OCI-LY7 (cell line): ENCODE data around the gene DPM3. TPM values are rescaled to one million over a fixed set of nuclear protein-coding genes. Genes with fewer than 3 reads are reported as not detected.

Experiments used
- BruUV-seq: library from RNA; stranded (reverse); fragments of 400-500 nt; replicated peaks from 2 replicates; lab custom pipeline; 2021; lab: Mats Ljungman, UMichigan
- CTCF ChIA-PET: fragments of 300-600 bp; sonication (Branson Sonifier 250); formaldehyde crosslinking; loops from one replicate; lab custom pipeline; 2022; ENCODE audit warnings: antibody characterized with exemption; ENCODE audit not compliant: unreplicated experiment; lab: Charles Lee
- POLR2A ChIA-PET: fragments of 300-600 bp; sonication (Branson Sonifier 250); formaldehyde crosslinking; loops from one replicate; lab custom pipeline; 2022; ENCODE audit warnings: antibody characterized with exemption; lab: Charles Lee
- DNase-seq: peaks from one replicate; pipeline ENCODE4 v3.0.0-alpha.2; 2015; ENCODE audit warnings: low spot score
- H2AFZ ChIP-seq: fragments of 200-600 bp; sonication (generic), shearing (Covaris generic); 2 replicates; pipeline ENCODE4 v1.6.1; 2014; ENCODE audit warnings: mild to moderate bottlenecking, antibody characterized with exemption, low read length, moderate library complexity
- H3K27ac ChIP-seq: fragments of 200-600 bp; sonication (generic); 2 replicates; pipeline ENCODE4 v1.5.1; 2014; ENCODE audit warnings: mixed run types, low read depth, mild to moderate bottlenecking, moderate library complexity, low read length, inconsistent platforms; ENCODE audit not compliant: poor library complexity, severe bottlenecking
- H3K36me3 ChIP-seq: fragments of 200-600 bp; sonication (generic); 2 replicates; pipeline ENCODE4 v1.6.1; 2014; ENCODE audit warnings: mild to moderate bottlenecking, antibody characterized with exemption, low read length, moderate library complexity, mixed read lengths; ENCODE audit not compliant: insufficient read depth
- H3K4me1 ChIP-seq: fragments of 200-600 bp; sonication (generic); 2 replicates; pipeline ENCODE4 v1.5.1; 2014; ENCODE audit warnings: mild to moderate bottlenecking, low read length; ENCODE audit not compliant: insufficient read depth, poor library complexity, severe bottlenecking
- H3K4me2 ChIP-seq: fragments of 200-600 bp; sonication (generic); 2 replicates; pipeline ENCODE4 v1.6.1; 2014; ENCODE audit warnings: mild to moderate bottlenecking, low read length
- H3K4me3 ChIP-seq: fragments of 200-600 bp; sonication (generic); 2 replicates; pipeline ENCODE4 v1.5.1; 2014; ENCODE audit warnings: mild to moderate bottlenecking, low read depth, low read length; ENCODE audit not compliant: poor library complexity, severe bottlenecking
- H3K79me2 ChIP-seq: fragments of 200-600 bp; sonication (generic); 2 replicates; pipeline ENCODE4 v1.6.1; 2016; ENCODE audit warnings: low read depth, mild to moderate bottlenecking, low read length, moderate library complexity, mixed read lengths; ENCODE audit not compliant: insufficient read depth
- H3K9me2 ChIP-seq: fragments of 200-600 bp; sonication (generic); 2 replicates; pipeline ENCODE4 v1.6.1; 2016; ENCODE audit warnings: mild to moderate bottlenecking, low read length, mixed read lengths; ENCODE audit not compliant: insufficient read depth
- H3K9me3 ChIP-seq: fragments of 200-600 bp; sonication (generic); 2 replicates; pipeline ENCODE4 v1.6.1; 2014; ENCODE audit warnings: mild to moderate bottlenecking, mixed run types, low read length, mixed read lengths
- H4K20me1 ChIP-seq: fragments of 200-600 bp; sonication (generic); 2 replicates; pipeline ENCODE4 v1.6.1; 2014; ENCODE audit warnings: mild to moderate bottlenecking, antibody characterized with exemption, low read length, moderate library complexity, mixed read lengths; ENCODE audit not compliant: insufficient read depth
- EZH2phosphoT487 ChIP-seq: fragments of 200-600 bp; sonication (generic); IDR thresholded peaks from 2 replicates; pipeline ENCODE4 v1.6.1; 2018; ENCODE audit warnings: low read depth, borderline replicate concordance, mild to moderate bottlenecking, mixed run types, antibody characterized with exemption, low read length, moderate library complexity, mixed read lengths
- intact Hi-C: fragments of 100-400 bp; cut with micrococcal nuclease; formaldehyde crosslinking; loops from one replicate; pipeline ENCODE4 v1.10.0; 2022; ENCODE audit not compliant: unreplicated experiment
- total RNA-seq, 2 experiments: library from RNA; depleted of rRNA in 1 of 2; stranded (reverse); fragments of >200 nt in 1 of 2; shearing (Covaris generic) in 1 of 2; gene quantifications; 2 replicates each; pipeline ENCODE4 v1.2.3, GENCODE V29; 2014 to 2022
- TF ChIP-seq, protein P1 (sequence below): fragments of 200-600 bp; sonication (generic); conservative IDR thresholded peaks from 2 replicates; pipeline ENCODE4 v1.5.1; 2014; ENCODE audit warnings: mild to moderate bottlenecking, antibody characterized with exemption, low read length, moderate library complexity, mixed read lengths

The DPM3 gene
- total RNA-seq, 2 experiments from 2014 or later, result 32.5 to 65.9 TPM

DNA sequence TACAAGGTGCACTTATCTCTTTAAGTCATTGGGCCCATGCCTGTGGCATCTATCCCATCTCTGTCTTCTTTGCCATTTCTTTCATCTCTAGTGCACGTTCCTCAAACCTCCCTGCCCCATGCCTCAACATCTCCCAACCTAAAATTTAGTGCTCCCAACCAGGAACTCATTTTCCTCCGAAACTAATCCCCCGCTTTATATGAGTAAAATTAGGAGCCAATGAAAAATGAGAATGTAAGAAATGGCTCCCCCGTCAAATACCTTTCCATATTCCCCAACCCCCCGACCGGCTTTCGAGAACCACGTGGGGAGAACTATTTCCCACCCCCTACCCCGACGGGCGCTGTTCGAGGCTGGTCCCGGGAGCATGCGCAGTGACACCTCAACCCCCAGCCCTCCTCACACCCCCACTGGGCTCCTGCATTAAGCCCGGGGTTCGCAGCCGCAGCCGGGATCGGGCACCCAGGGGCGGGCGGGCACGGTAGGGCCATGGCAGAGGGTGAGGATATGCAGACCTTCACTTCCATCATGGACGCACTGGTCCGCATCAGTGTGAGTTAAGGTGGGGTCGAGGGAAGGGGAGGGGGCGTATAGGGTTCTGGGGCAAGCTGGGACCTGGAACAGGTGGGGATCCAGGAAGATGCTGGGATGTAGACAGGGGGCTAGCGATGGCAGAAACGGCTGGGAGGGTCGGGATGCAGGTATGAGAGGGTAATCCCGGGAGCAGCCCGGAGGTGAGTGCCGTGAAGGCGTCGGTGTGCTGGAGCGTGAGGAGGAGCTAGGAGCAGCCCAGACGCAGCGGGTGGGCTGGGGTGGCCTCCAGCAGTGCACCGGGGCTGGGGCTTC, 33.4 kb upstream of the DPM3 start, which contains the start of gene TRIM46:
TRIM46 (plus strand) TSS at position 372 of the 846 bp plus-strand sequence; CDS start at position 490, 118 bp downstream.
- Histone ChIP-seq H3K4me3 (peak within 1 kb of the TSS; percentile 82), H4K20me1 (no peaks in the 10 kb centered on the region), H3K4me1 (peaks cover 35% of the 10 kb centered on the region), H3K9me2 (no peaks in the 10 kb centered on the region), H3K9me3 (no peaks in the 10 kb centered on the region), H3K4me2 (peak within 1 kb of the TSS; percentile 91), H3K27ac (peak within 1 kb of the TSS; percentile 64), H3K79me2 (peaks cover 14% of the 10 kb centered on the region; the same call in 1 of the 2 replicates), H3K36me3 (peaks cover 17% of the 10 kb centered on the region; the same call in 1 of the 2 replicates), H2AFZ (peak within 1 kb of the TSS; percentile 90)
- DNase-seq, result peak; percentile 72
- POLR2A ChIA-PET, result interaction anchor here (0.6 to 2.1 kb wide), 7 partner anchors 20 to 134 kb away, joined by 3 to 7 read pairs (median 6); no protein-coding TSS in a partner anchor
- BruUV-seq, result no TSS peak
- CTCF ChIA-PET, result interaction anchor here (0.9 to 1.8 kb wide), 5 partner anchors 12 to 150 kb away, joined by 3 to 12 read pairs (median 3); partner anchors contain the start of gene THBS3
- intact Hi-C loops, result loop anchor here (1.0 to 2.0 kb wide), 2 partner anchors 33 to 54 kb away; partner anchors contain the start of gene DPM3
- TF ChIP-seq, protein P1, sequence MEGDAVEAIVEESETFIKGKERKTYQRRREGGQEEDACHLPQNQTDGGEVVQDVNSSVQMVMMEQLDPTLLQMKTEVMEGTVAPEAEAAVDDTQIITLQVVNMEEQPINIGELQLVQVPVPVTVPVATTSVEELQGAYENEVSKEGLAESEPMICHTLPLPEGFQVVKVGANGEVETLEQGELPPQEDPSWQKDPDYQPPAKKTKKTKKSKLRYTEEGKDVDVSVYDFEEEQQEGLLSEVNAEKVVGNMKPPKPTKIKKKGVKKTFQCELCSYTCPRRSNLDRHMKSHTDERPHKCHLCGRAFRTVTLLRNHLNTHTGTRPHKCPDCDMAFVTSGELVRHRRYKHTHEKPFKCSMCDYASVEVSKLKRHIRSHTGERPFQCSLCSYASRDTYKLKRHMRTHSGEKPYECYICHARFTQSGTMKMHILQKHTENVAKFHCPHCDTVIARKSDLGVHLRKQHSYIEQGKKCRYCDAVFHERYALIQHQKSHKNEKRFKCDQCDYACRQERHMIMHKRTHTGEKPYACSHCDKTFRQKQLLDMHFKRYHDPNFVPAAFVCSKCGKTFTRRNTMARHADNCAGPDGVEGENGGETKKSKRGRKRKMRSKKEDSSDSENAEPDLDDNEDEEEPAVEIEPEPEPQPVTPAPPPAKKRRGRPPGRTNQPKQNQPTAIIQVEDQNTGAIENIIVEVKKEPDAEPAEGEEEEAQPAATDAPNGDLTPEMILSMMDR, result peak; percentile 62; the same call in 1 of the 2 replicates
- no peak for TF ChIP-seq EZH2phosphoT487

- TF ChIP-seq, protein P1, result peak; percentile 92
- no peak for TF ChIP-seq EZH2phosphoT487
- H3K36me3 ChIP-seq, result peaks cover 18% of the 10 kb centered on the region; the same call in 1 of the 2 replicates
- no peaks in the 10 kb centered on the region for H3K9me2 ChIP-seq
- intact Hi-C loops, result loop anchor here (1.0 to 2.0 kb wide), 2 partner anchors 32 to 54 kb away; partner anchors contain the start of gene DPM3
- peak within 1 kb of the TSS; percentile 91 for H3K4me2 ChIP-seq
- peak within 1 kb of the TSS; percentile 82 for H3K4me3 ChIP-seq
- ChIA-PET CTCF (interaction anchor here (0.7 to 1.8 kb wide), 7 partner anchors 12 to 151 kb away, joined by 3 to 12 read pairs (median 3); partner anchors contain the start of gene THBS3), POLR2A (interaction anchor here (0.6 to 2.0 kb wide), 11 partner anchors 12 to 135 kb away, joined by 3 to 8 read pairs (median 4); no protein-coding TSS in a partner anchor)
- peaks cover 37% of the 10 kb centered on the region for H3K4me1 ChIP-seq
- DNase-seq, result peak; percentile 98
- peak within 1 kb of the TSS; percentile 64 for H3K27ac ChIP-seq
- no peaks in the 10 kb centered on the region for H4K20me1 ChIP-seq
- BruUV-seq, result no TSS peak
- H3K79me2 ChIP-seq, result peaks cover 14% of the 10 kb centered on the region; the same call in 1 of the 2 replicates
- H3K9me3 ChIP-seq, result no peaks in the 10 kb centered on the region
- peak within 1 kb of the TSS; percentile 90 for H2AFZ ChIP-seq
These were observed 32.6 kb upstream of the DPM3 start, which contains the start of gene KRTCAP2 for GRCh38 chr1:155172732-155173477. TSS of gene KRTCAP2 (minus strand) at chr1:155173304. CDS start at chr1:155173224, 80 bp downstream.
